ENCODE results near the gene KCNH1.

GRCh38 chr1:211148366-211148765, 14.4 kb upstream of the KCNH1 start:
- TF ChIP-seq CTCF (IDR thresholded peaks at IDR 0.05; ENCODE audit: poor library complexity): no peak
- no peak for TF ChIP-seq EZH2phosphoT487 (IDR thresholded peaks at IDR 0.05; ENCODE audit: low read depth, severe bottlenecking, unreplicated experiment)
